Caki2 (cell line): ENCODE measurements around the gene ELAVL2. TPM values are rescaled to one million over a fixed set of nuclear protein-coding genes. Genes with fewer than 3 reads are reported as not detected.

Experiments used
- DNase-seq: peaks from one replicate; pipeline ENCODE4 v3.0.0-alpha.2; 2015; ENCODE audit warnings: low read depth
- in situ Hi-C: cut with HindIII; loops from 2 replicates; pipeline ENCODE4 v1.10.0; 2016; ENCODE audit warnings: low sequenced_read_pairs, low pct_unique_long_range_greater_than_20kb, mixed read lengths
- total RNA-seq: library from RNA; depleted of rRNA; stranded (reverse); fragments of >200 nt; shearing (Covaris generic); gene quantifications from 2 replicates; pipeline ENCODE4 v1.2.3, GENCODE V29; 2014; ENCODE audit warnings: low replicate concordance

ELAVL2 gene
- total RNA-seq, 1 experiment from 2014 or later = 0.74 TPM

- in situ Hi-C loops = no loop called here
- no peak for DNase-seq
Observed at GRCh38 chr9:23644326-23644725, 181.7 kb downstream of the ELAVL2 start.

- DNase-seq = peak; percentile 41
- in situ Hi-C loops = no loop called here
Observed at GRCh38 chr9:23643656-23644258, 182.3 kb downstream of the ELAVL2 start.
